HepG2 (cell line): ENCODE data around the gene EPB41L1. TPM values are rescaled to one million over a fixed set of nuclear protein-coding genes. Genes with fewer than 3 reads are reported as not detected.

Experiments
- ADNP ChIP-seq: sonication (generic); formaldehyde crosslinking; IDR thresholded peaks from 2 replicates; pipeline ENCODE4 v1.4.0; 2020; ENCODE audit warnings: missing genetic modification reagents
- BHLHE40 ChIP-seq: IDR thresholded peaks from 2 replicates; pipeline ENCODE4 v1.6.1; 2011; ENCODE audit warnings: low read length, improper control_type of control experiment
- BRCA1 ChIP-seq: sonication (generic); formaldehyde crosslinking; IDR thresholded peaks from 2 replicates; pipeline ENCODE4 v1.4.0; 2020; ENCODE audit warnings: missing genetic modification reagents
- CREM ChIP-seq, 2 experiments: sonication (generic) in 1 of 2; formaldehyde crosslinking in 1 of 2; IDR thresholded peaks; 2 replicates each; pipeline versions ENCODE4 v1.4.0 to v1.6.1; 2016 to 2020; ENCODE audit warnings: antibody characterized with exemption in 1 of 2, mild to moderate bottlenecking in 1 of 2, missing genetic modification reagents in 1 of 2
- HBP1 ChIP-seq: IDR thresholded peaks from 2 replicates; pipeline ENCODE4 v1.6.1; 2016; ENCODE audit warnings: low read depth, control low read depth
- HHEX ChIP-seq: IDR thresholded peaks from 2 replicates; pipeline ENCODE4 v1.6.1; 2016; ENCODE audit warnings: control low read depth
- MBNL3 ChIP-seq: fragments of 250-450 bp; sonication (Bioruptor Pico); conservative IDR thresholded peaks from 2 replicates; pipeline ENCODE4 v1.8.0; 2022; ENCODE audit warnings: mild to moderate bottlenecking, inconsistent platforms
- NAIF1 ChIP-seq: sonication (generic); formaldehyde crosslinking; IDR thresholded peaks from 2 replicates; pipeline ENCODE4 v1.5.0; 2020; ENCODE audit warnings: mild to moderate bottlenecking, missing genetic modification reagents, borderline replicate concordance
- NFE2L2 ChIP-seq: fragments of 150-350 bp; IDR thresholded peaks from 2 replicates; pipeline ENCODE4 v1.6.1; 2014; ENCODE audit warnings: low read length
- NFRKB ChIP-seq: fragments of 450-650 bp; IDR thresholded peaks from 2 replicates; pipeline ENCODE4 v1.6.1; 2017
- NKX3-1 ChIP-seq: sonication (generic); formaldehyde crosslinking; IDR thresholded peaks from 2 replicates; pipeline ENCODE4 v1.5.0; 2020; ENCODE audit warnings: missing genetic modification reagents
- REXO4 ChIP-seq: sonication (generic); formaldehyde crosslinking; IDR thresholded peaks from 2 replicates; pipeline ENCODE4 v1.8.0; 2022; ENCODE audit warnings: missing genetic modification reagents, mild to moderate bottlenecking, borderline replicate concordance
- SRF ChIP-seq: IDR thresholded peaks from 2 replicates; pipeline ENCODE4 v1.6.1; 2011; ENCODE audit warnings: mild to moderate bottlenecking, low read depth, low read length, moderate library complexity
- THAP8 ChIP-seq: sonication (generic); formaldehyde crosslinking; IDR thresholded peaks from 2 replicates; pipeline ENCODE4 v1.5.1; 2020; ENCODE audit warnings: missing genetic modification reagents, mild to moderate bottlenecking, borderline replicate concordance
- ZFP36L1 ChIP-seq: sonication (generic); formaldehyde crosslinking; IDR thresholded peaks from 2 replicates; pipeline ENCODE4 v1.8.0; 2022; ENCODE audit warnings: mild to moderate bottlenecking, missing genetic modification reagents, moderate library complexity
- ZNF160 ChIP-seq: sonication (generic); formaldehyde crosslinking; IDR thresholded peaks from 2 replicates; pipeline ENCODE4 v1.8.0; 2022; ENCODE audit warnings: mild to moderate bottlenecking, inconsistent platforms, missing genetic modification reagents
- ZNF407 ChIP-seq: sonication (generic); formaldehyde crosslinking; IDR thresholded peaks from one replicate; pipeline ENCODE4 v1.5.1; 2020; ENCODE audit warnings: mild to moderate bottlenecking, missing genetic modification reagents; ENCODE audit errors: not compliant biosample characterization
- ZNF441 ChIP-seq: sonication (generic); formaldehyde crosslinking; IDR thresholded peaks from 2 replicates; pipeline ENCODE4 v1.7.0; 2021; ENCODE audit warnings: missing genetic modification reagents, borderline replicate concordance
- ZNF616 ChIP-seq: sonication (generic); formaldehyde crosslinking; IDR thresholded peaks from 2 replicates; pipeline ENCODE4 v1.5.0; 2020; ENCODE audit warnings: low read depth, mild to moderate bottlenecking, missing genetic modification reagents
- ZNF619 ChIP-seq: sonication (generic); formaldehyde crosslinking; IDR thresholded peaks from 2 replicates; pipeline ENCODE4 v1.4.0; 2020; ENCODE audit warnings: mild to moderate bottlenecking, missing genetic modification reagents
- ZNF713 ChIP-seq: sonication (generic); formaldehyde crosslinking; IDR thresholded peaks from 2 replicates; pipeline ENCODE4 v1.4.0; 2020; ENCODE audit warnings: mild to moderate bottlenecking, missing genetic modification reagents
- polyA plus RNA-seq, 8 experiments: library from polyadenylated mRNA; depleted of rRNA in 3 of 8; stranded (reverse) in 7 of 8; unstranded in 1 of 8; fragments of >200 nt; fragmentation: Illumina TruSeq in 4 of 8; extraction: Trizol in 4 of 8; gene quantifications; 2 replicates each; pipeline versions ENCODE4 v1.2.1 to v1.2.3, GENCODE V29; 2011 to 2016; ENCODE audit warnings: low read depth in 4 of 8, missing spikeins in 1 of 8, mixed read lengths in 1 of 8; ENCODE audit not compliant: insufficient read depth in 1 of 8
- total RNA-seq, 5 experiments: library from RNA; depleted of rRNA; stranded (reverse); fragments of >200 nt; fragmentation: Illumina TruSeq; extraction: Trizol; gene quantifications; 2 replicates each; pipeline ENCODE4 v1.2.3, GENCODE V29; 2016; ENCODE audit warnings: low read depth in 1 of 5

EPB41L1 gene
- total and polyA plus RNA-seq, 2 of the 13 experiments (the other 11 are each of a cell fraction or from before 2014, with no cell fraction given) = 16.7 to 39.0 TPM

GRCh38 chr20:36182604-36183154 is 28.1 kb downstream of the EPB41L1 start (continued):
- TF ChIP-seq MBNL3 (CRISPR knock-in tag) (no peak), ZFP36L1 (CRISPR knock-in tag) (peak; percentile 92), NFE2L2 (no peak), BHLHE40 (peak; percentile 77), BRCA1 (CRISPR knock-in tag) (0 out of 2 replicates have a peak, but pooled peaks have one; percentile 34), NFRKB (no peak), HBP1 (CRISPR knock-in tag) (no peak; the same call in 1 of the 2 replicates), ZNF616 (CRISPR knock-in tag) (no peak), CREM (IDR thresholded peaks at IDR 0.05) (no peak), CREM (CRISPR knock-in tag; IDR thresholded peaks at IDR 0.05) (no peak), ZNF619 (CRISPR knock-in tag) (no peak), NAIF1 (CRISPR knock-in tag) (0 out of 2 replicates have a peak, but pooled peaks have one; percentile 50), NKX3-1 (CRISPR knock-in tag) (0 out of 2 replicates have a peak, but pooled peaks have one; percentile 45), ZNF441 (CRISPR knock-in tag) (no peak), SRF (no peak), HHEX (CRISPR knock-in tag) (no peak), ZNF407 (CRISPR knock-in tag) (no peak), ZNF713 (CRISPR knock-in tag) (peak; percentile 24; the same call in 1 of the 2 replicates), THAP8 (CRISPR knock-in tag) (no peak), ADNP (0 out of 2 replicates have a peak, but pooled peaks have one; percentile 8), REXO4 (CRISPR knock-in tag) (no peak), ZNF160 (no peak; the same call in 1 of the 2 replicates)
